ENCODE results near the gene ARF3. TPM values are rescaled to one million over a fixed set of nuclear protein-coding genes. Genes with fewer than 3 reads are reported as not detected.

Gene ARF3
- polyA plus RNA-seq, 2 of the 4 experiments (the other 2 are of a cell fraction), result 138 to 287 TPM

- Histone ChIP-seq H3K27ac (peak overlapping the region; percentile 32 to 56; a peak in 3 of 6 replicates), H3K4me2 (peak overlapping the region; percentile 91), H3K9me3 (no peaks in the 10 kb centered on the region), H3K4me1 (peaks cover 18% of the 10 kb centered on the region), H3K4me3 (peak overlapping the region; percentile 32)
- ChIA-PET POLR2A (interaction anchor here (0.6 to 1.2 kb wide), 2 partner anchors 21 to 1759 kb away, joined by 3 read pairs; no protein-coding TSS in a partner anchor), CTCF (interaction anchor here (0.6 to 77.5 kb wide), 26 partner anchors 8 to 145 kb away, joined by 3 to 2584 read pairs (median 5); partner anchors contain the start of genes ARF3, DDX23, DHH and FKBP11)
- no peak for TF ChIP-seq CBX8 (IDR thresholded peaks at IDR 0.05)
- no peak for TF ChIP-seq GATA3 (IDR thresholded peaks at IDR 0.05; ENCODE audit: borderline replicate concordance)
- no peak for TF ChIP-seq JUNB (IDR thresholded peaks at IDR 0.05)
- TF ChIP-seq PBX3 (IDR thresholded peaks at IDR 0.05), result 0 out of 2 replicates have a peak, but pooled peaks have one; percentile 49
- TF ChIP-seq NPAS2 (CRISPR knock-in tag; IDR thresholded peaks at IDR 0.05; ENCODE audit: borderline replicate concordance), result no peak
- TF ChIP-seq RAD21 (conservative IDR thresholded peaks at IDR 0.05 in 1 of 2, IDR thresholded peaks at IDR 0.05 in 1 of 2), result peak; percentile 81 to 83
- peak; percentile 61 for TF ChIP-seq SMC3 (IDR thresholded peaks at IDR 0.05)
- TF ChIP-seq CTCF (IDR thresholded peaks at IDR 0.05), result peak; percentile 66
- peak; percentile 86 for TF ChIP-seq CHD4 (IDR thresholded peaks at IDR 0.05; ENCODE audit: borderline replicate concordance)
- TF ChIP-seq NR3C1 (IDR thresholded peaks at IDR 0.05), result no peak
- peak; percentile 90; the same call in 1 of the 2 replicates for TF ChIP-seq KDM1A (IDR thresholded peaks at IDR 0.05; ENCODE audit: low read depth)
- no peak for TF ChIP-seq E2F6 (IDR thresholded peaks at IDR 0.05; ENCODE audit: borderline replicate concordance, low read depth)
- no peak for TF ChIP-seq FOSB (CRISPR knock-in tag; IDR thresholded peaks at IDR 0.05)
- TF ChIP-seq HDAC2 (IDR thresholded peaks at IDR 0.05), result no peak
- FAIRE-seq, result no peak
- DNase-seq (ENCODE audit: low read depth in 1 of 2, low spot score in 1 of 2), result peak; percentile 89 to 99
- peak; percentile 65 to 76 for ATAC-seq
- 11% methylated on average over 32 of the region's 32 CpGs for WGBS (ENCODE audit: missing lambda C conversion rate)
Observed at GRCh38 chr12:48995086-48995879, 38.0 kb upstream of the ARF3 start.

GRCh38 chr12:48994224-48995085 is 37.2 kb upstream of the ARF3 start:
- DNase-seq (ENCODE audit: low read depth in 1 of 2, low spot score in 1 of 2) (no peak), ATAC-seq (no peak), FAIRE-seq (no peak)
- no peak for TF ChIP-seq MAZ (IDR thresholded peaks at IDR 0.05; ENCODE audit: borderline replicate concordance, low read depth, low read length)
- TF ChIP-seq HMGXB4 (CRISPR knock-in tag; IDR thresholded peaks at IDR 0.05; ENCODE audit: borderline replicate concordance), result no peak
- TF ChIP-seq POLR2AphosphoS2 (conservative IDR thresholded peaks at IDR 0.05; ENCODE audit: low read length), result no peak
- no peak for TF ChIP-seq HOXB5 (CRISPR knock-in tag; IDR thresholded peaks at IDR 0.05)
- TF ChIP-seq E2F6 (IDR thresholded peaks at IDR 0.05; ENCODE audit: borderline replicate concordance, low read depth), result no peak
- Histone ChIP-seq H3K9me3 (no peaks in the 10 kb centered on the region), H3K27ac (no peak overlapping the region), H3K4me2 (peak overlapping the region; percentile 91; the same call in 2 of the 3 replicates), H3K4me1 (peaks cover 10% of the 10 kb centered on the region), H3K4me3 (no peak overlapping the region)
- ChIA-PET POLR2A (no interaction called here), CTCF (interaction anchor here (0.6 to 77.5 kb wide), 19 partner anchors 9 to 238 kb away, joined by 3 to 2584 read pairs (median 4); partner anchors contain the start of genes ARF3, DDX23, DHH and FKBP11)
- WGBS (ENCODE audit: missing lambda C conversion rate), result 77% methylated on average over 26 of the region's 32 CpGs
